NCI-H2227 (cell line): ENCODE results near the gene SPAG8.

Experiments used
- DNase-seq: peaks from one replicate; lab custom pipeline; 2025; ENCODE audit not compliant: unreplicated experiment; lab: John Stamatoyannopoulos, UW

SPAG8 gene, protein sequence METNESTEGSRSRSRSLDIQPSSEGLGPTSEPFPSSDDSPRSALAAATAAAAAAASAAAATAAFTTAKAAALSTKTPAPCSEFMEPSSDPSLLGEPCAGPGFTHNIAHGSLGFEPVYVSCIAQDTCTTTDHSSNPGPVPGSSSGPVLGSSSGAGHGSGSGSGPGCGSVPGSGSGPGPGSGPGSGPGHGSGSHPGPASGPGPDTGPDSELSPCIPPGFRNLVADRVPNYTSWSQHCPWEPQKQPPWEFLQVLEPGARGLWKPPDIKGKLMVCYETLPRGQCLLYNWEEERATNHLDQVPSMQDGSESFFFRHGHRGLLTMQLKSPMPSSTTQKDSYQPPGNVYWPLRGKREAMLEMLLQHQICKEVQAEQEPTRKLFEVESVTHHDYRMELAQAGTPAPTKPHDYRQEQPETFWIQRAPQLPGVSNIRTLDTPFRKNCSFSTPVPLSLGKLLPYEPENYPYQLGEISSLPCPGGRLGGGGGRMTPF

GRCh38 chr9:35812025-35812602 lies at the start of gene SPAG8:
Gene SPAG8 (minus strand): TSS chr9:35812262. CDS start chr9:35812147, 115 bp downstream.
- DNase-seq, result peak; percentile 94

- DNase-seq, result no peak
Measured at GRCh38 chr9:35861161-35861897, 49.3 kb upstream of the SPAG8 start.

DNA sequence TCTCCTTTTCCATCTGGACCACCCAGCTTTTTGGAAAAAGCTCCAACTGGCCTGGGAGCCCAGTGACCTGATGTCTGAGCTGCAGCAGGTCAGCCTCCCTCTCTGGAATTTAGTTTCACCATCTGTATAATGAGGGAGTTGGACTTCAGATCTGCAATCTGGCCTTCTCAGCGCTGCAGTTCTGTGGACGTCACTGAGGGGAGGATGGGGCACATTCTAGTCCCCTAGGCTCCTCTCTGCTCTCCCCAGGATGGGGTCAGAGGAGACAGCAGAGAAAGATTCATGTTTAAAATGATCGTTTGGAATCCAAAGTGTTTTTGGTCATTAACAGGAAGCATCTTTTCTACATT lies 47.9 kb upstream of the SPAG8 start:
- no peak for DNase-seq

DNA sequence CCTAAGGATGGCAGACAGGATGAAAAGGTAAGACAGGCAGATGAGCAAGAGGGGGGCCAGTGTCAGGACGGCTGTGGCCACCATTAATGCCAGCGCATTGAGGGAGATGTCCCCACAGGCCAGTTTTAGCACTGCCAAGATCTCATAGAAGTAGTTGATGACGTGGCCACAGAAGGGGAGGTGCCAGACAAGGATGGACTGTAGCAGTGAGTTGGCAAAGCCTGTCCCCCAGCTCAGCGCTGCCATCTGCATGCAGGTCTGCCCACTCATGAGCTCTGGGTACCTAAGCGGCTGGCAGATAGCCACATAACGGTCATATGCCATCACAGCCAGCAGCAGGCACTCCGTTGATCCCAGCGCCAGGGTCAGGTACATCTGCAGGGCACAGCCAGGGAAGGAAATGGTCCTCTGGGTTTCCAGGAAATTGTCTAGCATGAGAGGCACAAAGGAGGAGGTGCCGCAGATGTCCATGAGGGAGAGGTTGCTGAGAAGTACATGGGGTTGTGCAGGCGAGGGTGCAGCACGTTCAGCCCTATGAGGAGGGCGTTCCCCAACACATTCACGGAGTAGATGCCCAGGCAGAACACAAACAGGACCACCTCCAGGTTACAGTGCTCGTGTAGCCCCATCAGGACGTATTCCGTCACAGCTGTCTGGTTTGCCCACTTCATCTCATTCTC lies 47.4 kb upstream of the SPAG8 start:
- DNase-seq, result no peak

DNA sequence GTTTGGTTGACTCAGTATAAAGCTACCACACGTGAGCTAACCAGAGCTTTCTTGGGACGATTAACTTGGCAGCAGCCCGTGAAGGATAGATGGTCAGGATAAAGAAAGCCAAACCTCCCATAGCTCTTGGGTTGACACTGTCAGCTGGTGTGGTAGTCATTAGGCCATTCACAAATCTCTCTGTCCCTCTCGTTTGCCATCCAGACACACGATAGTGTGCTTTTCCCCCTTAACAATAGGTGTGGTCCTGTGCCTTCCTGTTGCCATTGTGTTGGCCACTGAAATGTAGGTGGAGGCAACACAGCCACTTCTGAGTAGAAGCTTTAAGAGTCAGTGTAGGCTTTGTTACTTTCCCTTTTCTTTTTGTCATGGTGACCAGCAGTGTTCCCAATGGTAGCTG lies 46.4 kb upstream of the SPAG8 start:
- no peak for DNase-seq

GRCh38 chr9:35856882-35857281 lies 44.8 kb upstream of the SPAG8 start:
- DNase-seq, result no peak

- no peak for DNase-seq
Measured at GRCh38 chr9:35856206-35856605, 44.1 kb upstream of the SPAG8 start.

DNA sequence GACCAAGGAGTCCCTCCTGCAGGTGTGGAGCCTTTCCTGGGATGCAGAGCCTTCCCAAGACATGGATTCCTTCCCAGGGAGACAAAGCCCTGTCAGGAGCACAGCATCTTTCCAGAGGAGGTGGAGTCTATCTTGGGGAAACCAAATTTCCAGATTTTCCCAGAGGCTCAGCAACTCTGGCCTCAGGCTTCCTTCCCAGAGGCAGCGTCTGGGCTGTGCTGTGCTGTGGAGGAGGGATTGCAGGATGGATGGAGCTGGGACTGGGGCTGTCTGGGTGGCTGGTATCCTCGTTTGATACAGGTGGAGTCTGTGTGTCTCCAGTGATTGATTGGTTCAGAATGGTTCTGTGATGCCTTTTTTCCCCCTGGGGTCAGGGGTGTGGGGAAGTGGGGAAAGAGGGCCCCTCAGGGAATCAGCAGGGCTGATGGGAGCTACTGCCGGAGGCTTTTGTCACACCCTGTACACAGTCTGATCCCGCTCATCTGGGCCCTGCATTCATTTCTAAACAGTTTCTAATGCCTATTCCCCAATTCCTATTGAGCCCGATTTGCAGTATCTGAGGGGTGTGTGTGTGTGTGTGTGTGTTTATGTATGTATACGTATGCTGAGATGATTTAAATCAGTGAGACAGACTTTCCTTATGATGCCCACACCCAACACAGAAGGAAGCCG lies 42.2 kb upstream of the SPAG8 start:
- DNase-seq, result no peak

DNA sequence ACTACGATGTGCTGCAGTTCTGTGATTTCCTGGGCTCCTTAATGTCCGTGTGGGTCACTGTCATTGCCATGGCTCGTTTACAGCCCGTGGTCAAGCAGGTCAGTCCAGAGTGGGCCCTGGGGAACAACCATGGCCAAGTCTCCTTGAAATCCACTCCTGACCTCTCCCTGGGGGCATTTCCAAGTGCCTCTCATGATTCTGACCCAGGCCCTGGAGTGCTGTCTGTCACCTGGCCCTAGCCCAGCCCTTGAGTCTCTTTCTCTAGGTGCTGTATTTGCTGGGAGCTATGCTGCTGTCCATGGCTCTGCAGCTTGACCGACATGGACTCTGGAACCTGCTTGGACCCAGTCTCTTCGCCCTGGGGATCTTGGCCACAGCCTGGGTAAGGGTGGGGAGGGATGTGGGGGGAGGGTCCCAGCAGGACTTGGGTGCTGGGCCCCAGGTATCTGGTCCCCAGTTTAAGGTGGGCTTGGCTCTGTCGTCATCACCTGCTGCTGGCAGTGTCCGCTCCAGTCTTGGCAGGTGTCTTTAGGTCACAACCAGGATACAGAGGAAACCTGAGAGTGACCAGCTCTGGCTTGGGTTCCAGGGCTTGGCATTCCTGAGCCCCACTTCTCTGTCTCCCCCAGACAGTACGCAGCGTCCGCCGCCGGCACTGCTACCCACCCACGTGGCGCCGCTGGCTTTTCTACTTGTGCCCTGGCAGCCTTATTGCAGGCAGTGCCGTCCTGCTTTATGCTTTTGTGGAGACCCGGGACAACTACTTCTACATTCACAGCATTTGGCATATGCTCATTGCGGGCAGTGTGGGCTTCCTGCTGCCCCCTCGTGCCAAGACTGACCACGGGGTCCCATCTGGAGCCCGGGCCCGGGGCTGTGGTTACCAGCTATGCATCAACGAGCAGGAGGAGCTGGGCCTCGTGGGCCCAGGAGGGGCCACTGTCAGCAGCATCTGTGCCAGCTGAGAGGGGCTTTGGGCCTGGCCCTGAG lies 41.1 kb upstream of the SPAG8 start:
- DNase-seq, result no peak

- DNase-seq, result no peak
Measured at GRCh38 chr9:35852267-35852815, 40.3 kb upstream of the SPAG8 start.

- no peak for DNase-seq
Measured at GRCh38 chr9:35847792-35848572, 35.9 kb upstream of the SPAG8 start.

DNA sequence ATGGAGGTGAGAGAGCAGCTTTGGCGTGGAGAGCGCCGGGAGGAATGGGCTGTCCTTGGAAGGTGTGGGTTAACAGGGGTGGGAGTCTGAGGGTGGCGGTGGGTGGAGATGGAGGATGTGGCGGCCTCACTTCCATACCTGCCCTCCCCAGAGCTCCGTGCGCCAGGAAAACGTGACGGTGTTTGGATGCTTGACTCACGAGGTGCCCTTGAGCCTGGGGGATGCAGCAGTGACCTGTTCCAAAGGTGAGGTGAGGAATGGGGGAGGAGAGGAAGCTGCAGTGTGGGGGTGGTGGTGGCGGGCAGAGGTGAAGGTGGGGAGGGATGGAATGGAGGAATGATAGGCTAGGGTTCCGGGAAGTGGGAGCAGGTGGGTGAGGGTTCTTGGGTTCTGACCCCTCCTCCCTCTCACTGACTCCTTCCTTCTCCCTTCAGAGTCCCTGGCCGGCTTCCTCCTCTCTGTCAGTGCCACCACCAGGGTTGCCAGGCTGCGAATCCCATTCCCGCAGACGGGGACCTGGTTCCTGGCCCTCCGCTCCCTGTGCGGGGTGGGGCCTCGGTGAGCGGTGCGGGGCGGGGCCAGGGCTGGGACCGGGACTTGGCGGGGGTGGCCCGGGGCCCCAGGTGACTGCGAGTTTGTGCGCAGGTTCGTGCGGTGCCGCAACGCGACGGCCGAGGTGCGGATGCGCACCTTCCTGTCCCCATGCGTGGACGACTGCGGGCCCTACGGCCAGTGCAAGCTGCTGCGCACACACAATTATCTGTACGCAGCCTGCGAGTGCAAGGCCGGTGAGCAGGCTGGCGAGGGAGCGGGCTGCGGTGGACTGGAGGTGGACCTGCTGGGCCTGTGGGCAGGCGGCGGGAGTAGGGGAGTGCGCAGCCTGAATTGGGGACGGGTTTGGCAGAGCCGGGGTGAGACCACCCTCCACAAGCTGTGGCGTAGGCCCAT lies 34.0 kb upstream of the SPAG8 start:
- peak; percentile 26 for DNase-seq

GRCh38 chr9:35844628-35845270 lies 32.7 kb upstream of the SPAG8 start:
- no peak for DNase-seq

GRCh38 chr9:35842795-35843194 lies 30.7 kb upstream of the SPAG8 start:
- no peak for DNase-seq

- no peak for DNase-seq
Measured at GRCh38 chr9:35842020-35842745, 30.1 kb upstream of the SPAG8 start.

DNA sequence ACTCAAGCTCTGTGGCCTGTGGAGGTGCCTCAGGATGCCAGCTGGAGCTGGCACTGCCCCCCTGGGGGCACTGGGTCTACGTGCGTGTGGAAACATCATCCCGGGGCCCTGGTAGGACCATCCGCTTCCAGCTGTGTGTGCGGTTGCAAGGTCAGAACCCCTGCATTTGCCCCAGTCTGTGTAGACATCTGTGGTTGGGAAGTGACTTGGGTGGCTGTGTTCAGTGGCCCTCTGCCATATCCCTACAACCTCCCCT lies 29.5 kb upstream of the SPAG8 start:
- no peak for DNase-seq
